Gastrocnemius medialis (tissue), 4 donors: ENCODE data around the gene GPR173. TPM values are rescaled to one million over a fixed set of nuclear protein-coding genes. Genes with fewer than 3 reads are reported as not detected.

Experiments
- ATAC-seq, 2 donors: fragments of 150-250 bp; one replicate each; pipeline ENCODE4 v1.9.1; 2016
- DNase-seq, 2 donors: peaks; one replicate each; pipeline ENCODE4 v3.0.0-alpha.2; 2019
- H3K27ac ChIP-seq, 4 donors: fragments of 200-600 bp; sonication (generic); 1 replicate in 1 of 4; 2 replicates in 3 of 4; pipeline ENCODE4 v1.5.1; 2016 to 2018; ENCODE audit warnings: mild to moderate bottlenecking in 2 of 4, moderate library complexity in 1 of 4
- H3K27me3 ChIP-seq, 3 donors: fragments of 200-600 bp; sonication (generic) in 2 of 3; 1 replicate in 1 of 3; 2 replicates in 2 of 3; pipeline versions ENCODE4 v1.5.1 to v1.6.0; 2016 to 2019; ENCODE audit warnings: mild to moderate bottlenecking in 1 of 3, moderate library complexity in 1 of 3
- H3K36me3 ChIP-seq, 2 donors: fragments of 200-600 bp; sonication (generic) in 1 of 2; one replicate each; pipeline ENCODE4 v1.5.1; 2017 to 2018
- H3K4me1 ChIP-seq, 2 donors: fragments of 200-600 bp; sonication (generic) in 1 of 2; one replicate each; pipeline ENCODE4 v1.5.1; 2016 to 2017; ENCODE audit warnings: mild to moderate bottlenecking in 2 of 2
- H3K4me3 ChIP-seq, 4 donors: fragments of 200-600 bp; sonication (generic) in 3 of 4; 1 replicate in 1 of 4; 2 replicates in 3 of 4; pipeline ENCODE4 v1.5.1; 2016 to 2019; ENCODE audit warnings: mild to moderate bottlenecking in 2 of 4
- H3K9me3 ChIP-seq, 3 donors: fragments of 200-600 bp; sonication (generic) in 2 of 3; 1 replicate in 1 of 3; 2 replicates in 2 of 3; pipeline ENCODE4 v1.5.1; 2016 to 2019
- CTCF ChIP-seq, 5 experiments: fragments of 450-650 bp in 3 of 5; fragments of 200-600 bp in 2 of 5; sonication (generic) in 2 of 5; IDR thresholded peaks in 4 of 5; conservative IDR thresholded peaks in 1 of 5; 1 replicate in 4 of 5; 2 replicates in 1 of 5; pipeline ENCODE4 v1.5.1; 2016 to 2019; ENCODE audit warnings: antibody characterized with exemption in 5 of 5, mild to moderate bottlenecking in 3 of 5, moderate library complexity in 3 of 5
- POLR2A ChIP-seq, 2 donors: fragments of 450-650 bp; IDR thresholded peaks; one replicate each; pipeline ENCODE4 v1.6.1; 2017; ENCODE audit warnings: antibody characterized with exemption in 2 of 2, mild to moderate bottlenecking in 2 of 2, moderate library complexity in 2 of 2
- in situ Hi-C, 4 donors: fragments of 200-750 bp; cut with MboI; loops; one replicate each; pipeline versions ENCODE4 v1.15.0 to v1.8.0; 2017; ENCODE audit warnings: low sequenced_read_pairs in 4 of 4
- intact Hi-C: fragments of 100-400 bp; cut with DNase I; formaldehyde crosslinking; loops from one replicate; pipeline ENCODE4 v1.15.1; 2023; ENCODE audit warnings: low total_unique reads
- total RNA-seq, 4 donors: library from RNA; depleted of rRNA; stranded (reverse); fragments of >200 nt; gene quantifications; one replicate each; pipeline versions ENCODE4 v1.1.0 to v1.2.3, GENCODE V29; 2016

Gene GPR173
- total RNA-seq, 4 donors from 2014 or later, result 0.07 to 0.31 (median 0.10) TPM; not detected in 1

- Histone ChIP-seq H3K27me3 (no peaks in the 10 kb centered on the region), H3K36me3 (no peaks in the 10 kb centered on the region), H3K4me3 (peak overlapping the region in 1 of 4 donors; percentile 76), H3K4me1 (peaks cover 0 to 10% of the 10 kb centered on the region in 2 donors), H3K9me3 (no peaks in the 10 kb centered on the region), H3K27ac (peak overlapping the region; percentile 10 to 91 (median 87))
- no peak for DNase-seq
- intact Hi-C loops (loop anchor here (5.0 kb wide), 1 partner anchor 77 kb away; no protein-coding TSS in a partner anchor), in situ Hi-C loops (loop anchor here in 1 of 4 donors (25.0 kb wide), 1 partner anchor 127 kb away; no protein-coding TSS in a partner anchor)
- no peak for ATAC-seq
- TF ChIP-seq CTCF (IDR thresholded peaks at IDR 0.05 in 4 of 5, conservative IDR thresholded peaks at IDR 0.05 in 1 of 5) (no peak), POLR2A (IDR thresholded peaks at IDR 0.05) (no peak)
These were observed 36.3 kb downstream of the GPR173 start for GRCh38 chrX:53084863-53085262.

- in situ Hi-C loops (loop anchor here in 1 of 4 donors (25.0 kb wide), 1 partner anchor 127 kb away; no protein-coding TSS in a partner anchor), intact Hi-C loops (no loop called here)
- H3K36me3 ChIP-seq, result no peaks in the 10 kb centered on the region
- H3K27me3 ChIP-seq, result no peaks in the 10 kb centered on the region
- ATAC-seq (no peak), DNase-seq (no peak)
- H3K4me1 ChIP-seq, result peaks cover 0 to 10% of the 10 kb centered on the region in 2 donors
- H3K27ac ChIP-seq, result peak overlapping the region in 3 of 4 donors; percentile 83 to 91 (median 91)
- H3K4me3 ChIP-seq, result no peak overlapping the region
- no peak for TF ChIP-seq POLR2A (IDR thresholded peaks at IDR 0.05)
- TF ChIP-seq CTCF (IDR thresholded peaks at IDR 0.05 in 4 of 5, conservative IDR thresholded peaks at IDR 0.05 in 1 of 5), result no peak
- no peaks in the 10 kb centered on the region for H3K9me3 ChIP-seq
These were observed 37.2 kb downstream of the GPR173 start for GRCh38 chrX:53085661-53086229.

- no peak overlapping the region for H3K4me3 ChIP-seq
- H3K4me1 ChIP-seq, result peaks cover 0 to 10% of the 10 kb centered on the region in 2 donors
- ATAC-seq, result peak; percentile 42 to 50
- H3K27ac ChIP-seq, result peak overlapping the region; percentile 5 to 91 (median 87)
- peak; percentile 69 to 81 for DNase-seq
- in situ Hi-C loops, result loop anchor here in 1 of 4 donors (25.0 kb wide), 1 partner anchor 126 kb away; no protein-coding TSS in a partner anchor
- intact Hi-C loops, result no loop called here
- H3K9me3 ChIP-seq, result no peaks in the 10 kb centered on the region
- H3K27me3 ChIP-seq, result no peaks in the 10 kb centered on the region
- TF ChIP-seq POLR2A (IDR thresholded peaks at IDR 0.05) (no peak), CTCF (IDR thresholded peaks at IDR 0.05 in 4 of 5, conservative IDR thresholded peaks at IDR 0.05 in 1 of 5) (no peak)
- H3K36me3 ChIP-seq, result no peaks in the 10 kb centered on the region
These were observed 37.9 kb downstream of the GPR173 start for GRCh38 chrX:53086464-53086863.

- DNase-seq (no peak), ATAC-seq (no peak)
- TF ChIP-seq POLR2A (IDR thresholded peaks at IDR 0.05) (no peak), CTCF (IDR thresholded peaks at IDR 0.05 in 4 of 5, conservative IDR thresholded peaks at IDR 0.05 in 1 of 5) (no peak)
- Histone ChIP-seq H3K4me1 (peaks cover 0 to 10% of the 10 kb centered on the region in 2 donors), H3K36me3 (no peaks in the 10 kb centered on the region), H3K27me3 (no peaks in the 10 kb centered on the region), H3K4me3 (peak overlapping the region in 2 of 4 donors; percentile 2 to 4), H3K9me3 (no peaks in the 10 kb centered on the region), H3K27ac (peak overlapping the region; percentile 72 to 91 (median 85))
- in situ Hi-C loops, result loop anchor here in 1 of 4 donors (25.0 kb wide), 1 partner anchor 125 kb away; no protein-coding TSS in a partner anchor
- intact Hi-C loops, result no loop called here
These were observed 38.8 kb downstream of the GPR173 start for GRCh38 chrX:53087388-53087831.
